ENCODE measurements around the gene WFDC5. TPM values are rescaled to one million over a fixed set of nuclear protein-coding genes. Genes with fewer than 3 reads are reported as not detected.

Gene WFDC5
- total RNA-seq, 1 experiment from 2014 or later: not detected

DNA sequence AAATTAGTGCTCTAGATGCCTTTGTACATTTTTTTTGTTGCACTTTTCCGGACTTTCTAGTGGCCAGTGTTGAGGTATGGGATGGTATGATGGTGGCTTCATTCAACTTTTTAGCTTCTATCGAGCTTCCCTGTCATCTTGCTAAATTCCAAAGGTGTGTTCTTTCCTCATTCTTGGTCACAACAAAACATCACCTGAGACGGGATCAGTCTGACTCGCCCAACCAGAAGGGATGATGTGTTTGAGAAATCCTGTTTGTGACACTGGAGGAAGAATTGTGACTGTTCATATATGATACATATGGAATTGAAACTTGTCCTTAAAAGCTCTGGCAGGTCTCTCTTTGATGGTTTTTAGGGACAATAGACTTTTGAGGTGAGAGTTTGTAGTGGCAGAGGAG lies 47.9 kb downstream of the WFDC5 start:
- Mint-ChIP-seq H3K27ac (no peak overlapping the region), H3K4me1 (peaks cover 5% of the 10 kb centered on the region), H3K36me3 (peaks cover 7% of the 10 kb centered on the region), H3K27me3 (ENCODE audit: low read depth) (no peaks in the 10 kb centered on the region), H3K9me3 (peaks cover 4% of the 10 kb centered on the region; the same call in 1 of the 2 replicates), H3K4me3 (no peak overlapping the region)
- no peak for ATAC-seq
- ChIA-PET CTCF (interaction anchor here (1.5 kb wide), 1 partner anchor 45 kb away, joined by 3 read pairs; no protein-coding TSS in a partner anchor), POLR2A (no interaction called here)
- no peak for TF ChIP-seq MYBL2 (CRISPR knock-in tag; IDR thresholded peaks at IDR 0.05)
- no peak for TF ChIP-seq GABPB1 (CRISPR knock-in tag; IDR thresholded peaks at IDR 0.05)
- TF ChIP-seq, protein P1, sequence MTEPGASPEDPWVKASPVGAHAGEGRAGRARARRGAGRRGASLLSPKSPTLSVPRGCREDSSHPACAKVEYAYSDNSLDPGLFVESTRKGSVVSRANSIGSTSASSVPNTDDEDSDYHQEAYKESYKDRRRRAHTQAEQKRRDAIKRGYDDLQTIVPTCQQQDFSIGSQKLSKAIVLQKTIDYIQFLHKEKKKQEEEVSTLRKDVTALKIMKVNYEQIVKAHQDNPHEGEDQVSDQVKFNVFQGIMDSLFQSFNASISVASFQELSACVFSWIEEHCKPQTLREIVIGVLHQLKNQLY (CRISPR knock-in tag; IDR thresholded peaks at IDR 0.05): no peak
- no peak for TF ChIP-seq SP1 (CRISPR knock-in tag; conservative IDR thresholded peaks at IDR 0.05)
- no peak for TF ChIP-seq GTF2I (CRISPR knock-in tag; conservative IDR thresholded peaks at IDR 0.05)
- no peak for TF ChIP-seq SOX15 (CRISPR knock-in tag; IDR thresholded peaks at IDR 0.05)
- no peak for TF ChIP-seq ZNF263 (CRISPR knock-in tag; IDR thresholded peaks at IDR 0.05; ENCODE audit: low read depth)
- TF ChIP-seq FOXP1 (CRISPR knock-in tag; IDR thresholded peaks at IDR 0.05; ENCODE audit: borderline replicate concordance): no peak
- TF ChIP-seq SMAD4 (CRISPR knock-in tag; IDR thresholded peaks at IDR 0.05): no peak
- TF ChIP-seq MXD4 (CRISPR knock-in tag; IDR thresholded peaks at IDR 0.05; ENCODE audit: borderline replicate concordance): no peak
- no peak for TF ChIP-seq NFATC4 (CRISPR knock-in tag; IDR thresholded peaks at IDR 0.05)
- TF ChIP-seq ZNF396 (CRISPR knock-in tag; IDR thresholded peaks at IDR 0.05; ENCODE audit: borderline replicate concordance): no peak
- no peak for TF ChIP-seq ZNF232 (CRISPR knock-in tag; IDR thresholded peaks at IDR 0.05)
- TF ChIP-seq CBFB (CRISPR knock-in tag; IDR thresholded peaks at IDR 0.05; ENCODE audit: low read depth): no peak
- TF ChIP-seq PRRX2 (CRISPR knock-in tag; IDR thresholded peaks at IDR 0.05): no peak
- no peak for TF ChIP-seq ZNF121 (CRISPR knock-in tag; IDR thresholded peaks at IDR 0.05)
- DNase-seq (ENCODE audit: low spot score): no peak

DNA sequence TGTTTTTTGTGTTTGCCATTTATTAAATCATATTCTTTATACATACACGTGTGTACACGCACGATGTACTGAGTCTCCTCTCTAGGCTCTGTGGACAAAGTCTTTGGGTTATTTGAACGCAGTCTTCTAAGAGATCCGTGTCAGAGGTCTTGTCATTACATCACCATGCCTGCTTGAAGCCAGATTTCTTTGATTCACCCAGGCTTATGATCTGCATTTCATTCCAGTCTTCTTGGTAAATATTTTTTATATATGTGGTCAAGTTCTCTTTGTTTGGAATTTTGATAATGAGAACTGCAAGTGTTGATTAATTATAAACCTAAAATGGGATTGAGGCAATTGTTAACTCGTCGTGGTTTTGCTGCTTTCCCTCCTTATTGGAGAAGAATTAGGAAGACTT lies 48.6 kb downstream of the WFDC5 start:
- H3K9me3 Mint-ChIP-seq: peaks cover 4% of the 10 kb centered on the region; the same call in 1 of the 2 replicates
- TF ChIP-seq, protein P2, sequence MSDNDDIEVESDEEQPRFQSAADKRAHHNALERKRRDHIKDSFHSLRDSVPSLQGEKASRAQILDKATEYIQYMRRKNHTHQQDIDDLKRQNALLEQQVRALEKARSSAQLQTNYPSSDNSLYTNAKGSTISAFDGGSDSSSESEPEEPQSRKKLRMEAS (CRISPR knock-in tag; IDR thresholded peaks at IDR 0.05): no peak
- TF ChIP-seq ZNF416 (CRISPR knock-in tag; IDR thresholded peaks at IDR 0.05): no peak
- no peak for TF ChIP-seq ESRRA (CRISPR knock-in tag; IDR thresholded peaks at IDR 0.05; ENCODE audit: borderline replicate concordance)
- no peak for TF ChIP-seq ZNF219 (CRISPR knock-in tag; IDR thresholded peaks at IDR 0.05; ENCODE audit: borderline replicate concordance)
- TF ChIP-seq, protein P3, sequence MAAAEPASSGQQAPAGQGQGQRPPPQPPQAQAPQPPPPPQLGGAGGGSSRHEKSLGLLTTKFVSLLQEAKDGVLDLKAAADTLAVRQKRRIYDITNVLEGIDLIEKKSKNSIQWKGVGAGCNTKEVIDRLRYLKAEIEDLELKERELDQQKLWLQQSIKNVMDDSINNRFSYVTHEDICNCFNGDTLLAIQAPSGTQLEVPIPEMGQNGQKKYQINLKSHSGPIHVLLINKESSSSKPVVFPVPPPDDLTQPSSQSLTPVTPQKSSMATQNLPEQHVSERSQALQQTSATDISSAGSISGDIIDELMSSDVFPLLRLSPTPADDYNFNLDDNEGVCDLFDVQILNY (CRISPR knock-in tag; IDR thresholded peaks at IDR 0.05): no peak
- TF ChIP-seq, protein P4, sequence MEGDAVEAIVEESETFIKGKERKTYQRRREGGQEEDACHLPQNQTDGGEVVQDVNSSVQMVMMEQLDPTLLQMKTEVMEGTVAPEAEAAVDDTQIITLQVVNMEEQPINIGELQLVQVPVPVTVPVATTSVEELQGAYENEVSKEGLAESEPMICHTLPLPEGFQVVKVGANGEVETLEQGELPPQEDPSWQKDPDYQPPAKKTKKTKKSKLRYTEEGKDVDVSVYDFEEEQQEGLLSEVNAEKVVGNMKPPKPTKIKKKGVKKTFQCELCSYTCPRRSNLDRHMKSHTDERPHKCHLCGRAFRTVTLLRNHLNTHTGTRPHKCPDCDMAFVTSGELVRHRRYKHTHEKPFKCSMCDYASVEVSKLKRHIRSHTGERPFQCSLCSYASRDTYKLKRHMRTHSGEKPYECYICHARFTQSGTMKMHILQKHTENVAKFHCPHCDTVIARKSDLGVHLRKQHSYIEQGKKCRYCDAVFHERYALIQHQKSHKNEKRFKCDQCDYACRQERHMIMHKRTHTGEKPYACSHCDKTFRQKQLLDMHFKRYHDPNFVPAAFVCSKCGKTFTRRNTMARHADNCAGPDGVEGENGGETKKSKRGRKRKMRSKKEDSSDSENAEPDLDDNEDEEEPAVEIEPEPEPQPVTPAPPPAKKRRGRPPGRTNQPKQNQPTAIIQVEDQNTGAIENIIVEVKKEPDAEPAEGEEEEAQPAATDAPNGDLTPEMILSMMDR (IDR thresholded peaks at IDR 0.05): no peak
- TF ChIP-seq RELA (CRISPR knock-in tag; IDR thresholded peaks at IDR 0.05; ENCODE audit: borderline replicate concordance): no peak
- TF ChIP-seq NFYB (CRISPR knock-in tag; conservative IDR thresholded peaks at IDR 0.05; ENCODE audit: low read depth): no peak
- TF ChIP-seq, protein P5, sequence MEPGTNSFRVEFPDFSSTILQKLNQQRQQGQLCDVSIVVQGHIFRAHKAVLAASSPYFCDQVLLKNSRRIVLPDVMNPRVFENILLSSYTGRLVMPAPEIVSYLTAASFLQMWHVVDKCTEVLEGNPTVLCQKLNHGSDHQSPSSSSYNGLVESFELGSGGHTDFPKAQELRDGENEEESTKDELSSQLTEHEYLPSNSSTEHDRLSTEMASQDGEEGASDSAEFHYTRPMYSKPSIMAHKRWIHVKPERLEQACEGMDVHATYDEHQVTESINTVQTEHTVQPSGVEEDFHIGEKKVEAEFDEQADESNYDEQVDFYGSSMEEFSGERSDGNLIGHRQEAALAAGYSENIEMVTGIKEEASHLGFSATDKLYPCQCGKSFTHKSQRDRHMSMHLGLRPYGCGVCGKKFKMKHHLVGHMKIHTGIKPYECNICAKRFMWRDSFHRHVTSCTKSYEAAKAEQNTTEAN (CRISPR knock-in tag; IDR thresholded peaks at IDR 0.05): no peak
- peaks cover 8% of the 10 kb centered on the region for H3K36me3 Mint-ChIP-seq
- H3K4me1 Mint-ChIP-seq: peaks cover 5% of the 10 kb centered on the region
- H3K4me3 Mint-ChIP-seq: no peak overlapping the region
- no peak overlapping the region for H3K27ac Mint-ChIP-seq
- ChIA-PET POLR2A (no interaction called here), CTCF (interaction anchor here (0.8 kb wide), 1 partner anchor 29 kb away, joined by 4 read pairs; no protein-coding TSS in a partner anchor)
- no peaks in the 10 kb centered on the region for H3K27me3 Mint-ChIP-seq (ENCODE audit: low read depth)
- DNase-seq (ENCODE audit: low spot score) (no peak), ATAC-seq (no peak)
